Activated naive CD8-positive, alpha-beta T cell treated with anti-CD3 and anti-CD28 coated beads for 36 hours (primary cell): ENCODE results near the gene ATG12. TPM values are rescaled to one million over a fixed set of nuclear protein-coding genes. Genes with fewer than 3 reads are reported as not detected.

Source experiments
- DNase-seq: peaks from one replicate; pipeline ENCODE4 v3.0.0; 2021
- H3K27ac Mint-ChIP-seq: one replicate; pipeline ENCODE4 v1.8.0; 2022; ENCODE audit warnings: mild to moderate bottlenecking, moderate library complexity, mixed read lengths
- H3K27me3 Mint-ChIP-seq: one replicate; pipeline ENCODE4 v1.8.0; 2022; ENCODE audit warnings: mild to moderate bottlenecking, mixed read lengths
- H3K36me3 Mint-ChIP-seq: one replicate; pipeline ENCODE4 v1.8.0; 2021; ENCODE audit warnings: mild to moderate bottlenecking, mixed read lengths
- H3K4me1 Mint-ChIP-seq: one replicate; pipeline ENCODE4 v1.8.0; 2021; ENCODE audit warnings: mixed read lengths
- H3K4me3 Mint-ChIP-seq: one replicate; pipeline ENCODE4 v1.8.0; 2022; ENCODE audit warnings: mild to moderate bottlenecking, moderate library complexity, mixed read lengths
- H3K9me3 Mint-ChIP-seq: one replicate; pipeline ENCODE4 v1.8.0; 2022; ENCODE audit warnings: mixed read lengths
- total RNA-seq, 2 experiments: library from RNA; stranded (reverse); gene quantifications; one replicate each; pipeline ENCODE4 v1.2.3, GENCODE V29; 2021

Gene ATG12
- total RNA-seq, 2 experiments from 2014 or later: 33.4 to 36.4 TPM

DNA sequence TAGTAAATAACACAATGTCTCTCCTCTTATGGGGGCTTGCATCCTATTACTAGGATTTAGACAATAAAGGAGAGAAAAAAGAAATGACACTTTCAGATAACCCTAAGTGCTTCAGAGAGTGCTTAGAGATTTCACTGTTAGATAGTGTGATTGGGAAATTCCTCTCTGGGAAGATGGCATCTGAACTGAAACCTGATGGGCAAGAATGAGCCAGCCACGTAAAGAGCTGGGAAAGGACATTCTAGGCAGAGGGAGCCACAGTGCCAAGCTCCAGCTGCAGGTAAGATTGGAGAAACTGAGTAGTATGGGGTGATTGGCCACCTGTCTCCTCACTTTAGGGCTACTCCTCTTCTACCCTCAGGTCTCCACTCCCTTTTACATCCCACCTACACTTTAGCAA is 39.4 kb downstream of the ATG12 start:
- H3K4me1 Mint-ChIP-seq: peaks cover 6% of the 10 kb centered on the region
- peaks cover 46% of the 10 kb centered on the region for H3K27me3 Mint-ChIP-seq
- H3K9me3 Mint-ChIP-seq: no peaks in the 10 kb centered on the region
- no peak overlapping the region for H3K4me3 Mint-ChIP-seq
- no peak overlapping the region for H3K27ac Mint-ChIP-seq
- no peak for DNase-seq
- no peaks in the 10 kb centered on the region for H3K36me3 Mint-ChIP-seq

DNA sequence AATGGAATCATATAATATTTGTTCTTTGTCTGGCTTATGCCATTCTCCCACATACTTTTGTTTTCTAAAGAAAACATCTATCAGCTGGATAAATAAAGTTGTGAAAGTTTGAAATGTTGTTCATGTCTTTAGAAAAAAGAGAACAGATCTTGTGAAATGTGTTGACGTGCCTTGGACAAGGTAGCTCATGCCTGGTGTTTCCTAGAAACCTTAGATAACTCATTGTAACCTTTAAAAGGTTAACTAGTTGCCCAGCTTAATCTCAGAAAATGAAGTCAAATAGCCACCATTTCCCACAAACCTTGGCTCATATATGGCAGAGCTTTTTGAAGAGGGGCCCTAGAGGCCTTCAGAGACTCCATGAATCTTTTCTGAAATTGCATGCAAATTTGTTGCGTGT is 40.2 kb downstream of the ATG12 start:
- Mint-ChIP-seq H3K27ac (no peak overlapping the region), H3K4me3 (no peak overlapping the region), H3K27me3 (peaks cover 39% of the 10 kb centered on the region), H3K4me1 (no peaks in the 10 kb centered on the region), H3K36me3 (no peaks in the 10 kb centered on the region), H3K9me3 (no peaks in the 10 kb centered on the region)
- DNase-seq: no peak

DNA sequence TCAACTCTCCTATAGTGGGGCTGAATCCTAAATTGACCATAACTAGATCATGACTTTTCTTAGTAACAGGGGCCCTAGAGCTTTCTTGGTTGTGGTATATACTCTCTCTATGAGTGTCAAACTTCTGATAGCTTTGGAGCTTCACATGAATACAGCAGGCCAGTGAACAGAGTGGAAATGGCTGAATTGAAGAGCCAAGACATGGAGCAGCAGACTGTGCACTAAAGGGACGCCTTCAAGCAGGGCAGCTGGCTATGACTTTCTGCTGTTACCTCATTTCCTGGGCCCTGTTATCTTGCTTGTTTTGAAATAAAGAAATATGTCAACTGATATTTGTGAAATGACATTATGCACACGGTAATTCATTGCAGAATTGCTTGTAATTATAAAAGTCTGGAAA is 41.3 kb downstream of the ATG12 start:
- Mint-ChIP-seq H3K4me3 (no peak overlapping the region), H3K9me3 (no peaks in the 10 kb centered on the region), H3K27ac (no peak overlapping the region), H3K36me3 (no peaks in the 10 kb centered on the region), H3K27me3 (peaks cover 39% of the 10 kb centered on the region), H3K4me1 (no peaks in the 10 kb centered on the region)
- no peak for DNase-seq

DNA sequence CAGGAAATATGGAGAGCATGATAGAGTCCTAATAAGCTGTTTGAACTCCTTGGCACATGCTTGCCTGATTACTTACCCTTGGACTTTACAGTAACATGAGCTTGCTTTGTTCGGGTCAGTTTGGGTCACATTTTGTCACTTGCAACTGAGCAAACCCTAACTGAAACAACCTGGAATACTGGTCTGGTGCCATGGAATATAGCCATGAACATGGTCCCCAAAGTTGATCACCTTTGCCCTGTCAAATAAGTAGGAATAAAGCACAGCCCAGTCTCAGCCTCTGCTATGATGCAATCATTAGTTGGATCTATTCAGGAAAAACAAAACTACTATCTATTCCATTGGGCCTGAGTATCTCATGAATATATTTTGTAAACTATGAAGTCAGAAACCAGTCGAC is 43.1 kb downstream of the ATG12 start:
- no peak overlapping the region for H3K4me3 Mint-ChIP-seq
- no peaks in the 10 kb centered on the region for H3K9me3 Mint-ChIP-seq
- H3K27ac Mint-ChIP-seq: no peak overlapping the region
- H3K36me3 Mint-ChIP-seq: no peaks in the 10 kb centered on the region
- peaks cover 39% of the 10 kb centered on the region for H3K27me3 Mint-ChIP-seq
- H3K4me1 Mint-ChIP-seq: no peaks in the 10 kb centered on the region
- no peak for DNase-seq

DNA sequence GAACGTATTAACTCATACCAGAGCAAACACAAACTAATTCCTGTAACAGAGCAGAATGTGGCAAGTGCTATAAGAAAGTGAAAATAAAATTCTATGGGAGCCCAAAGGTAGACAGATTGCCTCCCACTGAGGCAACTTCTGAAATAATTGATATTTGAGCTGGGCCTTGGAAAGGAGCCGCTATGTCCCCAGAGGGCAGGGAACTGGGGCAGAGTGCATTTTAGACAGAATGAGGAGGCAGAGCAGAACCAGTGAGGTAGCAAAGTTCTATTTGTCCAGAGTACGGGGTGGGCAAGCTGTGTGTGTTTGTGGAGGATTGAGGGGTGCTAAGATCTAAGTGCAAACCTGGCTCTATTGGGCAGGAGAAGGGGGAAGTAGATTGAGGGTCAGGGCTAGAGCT is 44.7 kb downstream of the ATG12 start:
- Mint-ChIP-seq H3K9me3 (no peaks in the 10 kb centered on the region), H3K27ac (no peak overlapping the region), H3K4me3 (no peak overlapping the region), H3K27me3 (peaks cover 41% of the 10 kb centered on the region), H3K36me3 (no peaks in the 10 kb centered on the region), H3K4me1 (no peaks in the 10 kb centered on the region)
- no peak for DNase-seq

DNA sequence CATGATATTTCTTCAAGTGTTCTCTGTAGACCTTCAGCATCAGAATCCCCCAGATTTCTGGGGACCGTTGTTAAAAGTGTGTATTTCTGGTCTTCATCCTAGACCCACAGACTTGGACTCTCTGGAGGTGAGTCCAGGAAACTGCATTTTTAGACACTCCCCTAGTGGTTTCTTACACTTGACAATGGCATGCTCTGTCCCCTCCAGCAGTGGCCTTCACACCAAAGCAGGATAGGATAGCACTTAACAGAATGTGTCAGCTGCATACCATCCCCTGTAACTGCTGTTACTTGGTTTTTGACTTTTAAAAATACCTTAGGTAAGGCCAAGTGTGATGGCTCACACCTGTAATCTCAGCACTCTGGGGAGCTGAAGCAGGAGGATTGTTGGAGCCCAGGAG is 45.7 kb downstream of the ATG12 start:
- Mint-ChIP-seq H3K4me3 (no peak overlapping the region), H3K27me3 (peaks cover 51% of the 10 kb centered on the region), H3K36me3 (no peaks in the 10 kb centered on the region), H3K9me3 (no peaks in the 10 kb centered on the region), H3K27ac (no peak overlapping the region), H3K4me1 (no peaks in the 10 kb centered on the region)
- DNase-seq: no peak

DNA sequence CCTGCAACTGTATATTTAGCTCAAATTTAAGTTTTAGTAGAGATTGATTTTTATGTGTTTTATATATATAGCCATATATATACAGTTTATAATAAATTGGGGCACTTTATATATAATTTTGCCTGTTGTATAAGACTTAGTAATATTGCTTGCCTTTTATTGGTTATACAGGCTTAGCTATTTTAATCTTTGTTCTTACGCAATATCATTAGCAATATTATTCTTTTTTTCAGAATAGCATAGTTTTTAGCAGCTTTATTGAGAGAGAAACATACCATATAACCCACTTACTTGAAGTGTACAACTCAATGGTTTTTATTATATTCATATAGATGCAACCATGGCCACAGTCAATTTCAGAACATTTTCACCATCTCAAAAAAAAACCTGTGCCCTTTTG is 52.9 kb downstream of the ATG12 start:
- H3K9me3 Mint-ChIP-seq: peaks cover 3% of the 10 kb centered on the region
- no peak overlapping the region for H3K4me3 Mint-ChIP-seq
- H3K4me1 Mint-ChIP-seq: no peaks in the 10 kb centered on the region
- no peak overlapping the region for H3K27ac Mint-ChIP-seq
- DNase-seq: no peak
- peaks cover 2% of the 10 kb centered on the region for H3K36me3 Mint-ChIP-seq
- H3K27me3 Mint-ChIP-seq: peaks cover 73% of the 10 kb centered on the region

DNA sequence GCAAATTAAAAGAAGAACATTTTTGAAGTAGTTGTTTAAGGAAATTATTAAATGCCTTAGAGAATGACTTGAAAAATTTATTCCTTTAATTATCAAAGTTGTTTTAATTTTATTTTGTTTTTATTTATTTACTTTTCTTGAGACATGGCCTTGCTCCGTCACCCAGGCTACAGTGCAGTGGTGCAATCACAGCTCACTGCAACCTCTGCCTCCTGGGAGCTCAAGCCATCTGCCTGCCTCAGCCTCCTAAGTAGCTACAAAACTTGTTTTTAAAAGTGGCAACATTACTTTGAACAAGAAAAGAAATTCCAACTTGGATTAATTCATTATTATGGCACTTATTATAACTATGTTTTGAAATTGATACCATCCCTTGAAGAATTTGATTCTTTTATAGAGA is 53.9 kb downstream of the ATG12 start:
- Mint-ChIP-seq H3K27ac (no peak overlapping the region), H3K9me3 (peaks cover 3% of the 10 kb centered on the region), H3K27me3 (peaks cover 71% of the 10 kb centered on the region), H3K36me3 (peaks cover 2% of the 10 kb centered on the region), H3K4me1 (no peaks in the 10 kb centered on the region), H3K4me3 (no peak overlapping the region)
- no peak for DNase-seq

DNA sequence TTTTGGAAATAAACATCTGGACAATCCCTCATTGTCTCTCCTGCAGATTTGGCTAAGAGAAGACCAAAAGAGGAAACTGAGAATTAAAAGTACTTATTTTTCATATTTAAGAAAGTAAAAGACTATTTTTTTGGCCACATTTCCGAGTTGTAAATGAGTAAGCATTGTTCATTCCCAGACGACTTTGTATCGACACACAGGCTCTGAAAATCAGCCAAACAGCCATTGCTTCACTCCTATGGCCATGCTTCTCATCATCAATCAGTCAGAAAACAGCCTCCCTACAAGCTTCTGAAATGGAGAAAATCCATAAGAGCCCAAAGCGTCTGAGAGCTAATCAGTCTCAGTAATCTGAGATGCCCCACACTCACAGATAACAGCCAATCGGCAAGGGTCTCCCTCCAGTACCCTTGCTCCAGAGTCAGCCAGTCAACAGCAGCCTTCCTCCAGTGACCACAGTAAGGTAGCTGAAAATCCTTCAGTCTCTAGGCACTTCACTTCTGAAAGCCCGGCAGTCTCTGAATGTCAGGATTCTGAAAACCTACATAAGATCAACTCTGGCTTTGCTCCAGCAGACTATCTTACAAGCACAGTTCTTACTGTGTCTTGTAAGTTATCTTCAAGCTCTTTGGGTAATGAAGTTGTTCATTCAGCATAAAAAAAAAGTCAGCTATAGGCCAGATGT is 55.8 kb downstream of the ATG12 start:
- no peak for DNase-seq
- Mint-ChIP-seq H3K4me3 (no peak overlapping the region), H3K27me3 (peaks cover 70% of the 10 kb centered on the region), H3K9me3 (peaks cover 3% of the 10 kb centered on the region), H3K36me3 (peaks cover 2% of the 10 kb centered on the region), H3K4me1 (no peaks in the 10 kb centered on the region), H3K27ac (no peak overlapping the region)

DNA sequence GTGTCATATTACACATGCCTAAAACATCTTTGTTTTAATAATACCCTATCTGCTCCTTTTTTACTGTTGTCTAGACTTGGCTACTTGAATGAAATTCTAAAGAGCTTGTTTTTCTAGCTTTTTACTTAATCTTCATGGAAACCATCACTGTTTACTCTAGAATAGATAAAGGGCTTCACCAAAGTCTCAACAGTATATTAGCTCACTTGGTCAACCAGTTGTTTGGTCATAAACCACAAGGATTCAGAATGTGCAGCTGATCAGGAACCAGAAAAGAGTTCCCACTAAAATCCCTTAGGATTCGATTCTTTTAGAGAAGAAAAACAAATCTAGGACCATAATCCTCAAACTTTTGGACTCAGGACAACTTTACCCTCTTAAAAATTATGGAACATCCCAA is 62.9 kb downstream of the ATG12 start:
- H3K4me3 Mint-ChIP-seq: no peak overlapping the region
- peaks cover 44% of the 10 kb centered on the region for H3K27me3 Mint-ChIP-seq
- no peaks in the 10 kb centered on the region for H3K9me3 Mint-ChIP-seq
- no peaks in the 10 kb centered on the region for H3K36me3 Mint-ChIP-seq
- no peaks in the 10 kb centered on the region for H3K4me1 Mint-ChIP-seq
- no peak for DNase-seq
- H3K27ac Mint-ChIP-seq: no peak overlapping the region

Other genes with a start within 250 kb of the ATG12 start
- 1 to 10 TPM in 1 of 2 experiments, under 1 TPM in 1; 0.82 to 1.1 TPM for gene TICAM2, start 239.1 kb downstream of the ATG12 start, total RNA-seq
- gene TMED7, start 215.5 kb downstream of the ATG12 start, total RNA-seq: 10 to 100 TPM; 41.5 to 41.6 TPM
- gene CDO1, start 24.9 kb downstream of the ATG12 start, total RNA-seq: under 1 TPM; 0.37 to 0.56 TPM
- gene AP3S1, start 370 bp upstream of the ATG12 start, total RNA-seq: 10 to 100 TPM; 91.7 to 96.8 TPM
- gene LVRN, start 120.9 kb upstream of the ATG12 start, total RNA-seq: not detected
- not detected for gene ARL14EPL, start 190.9 kb upstream of the ATG12 start, total RNA-seq
- gene COMMD10, start 243.5 kb upstream of the ATG12 start, total RNA-seq: 10 to 100 TPM; 12.7 to 13.6 TPM